HG03460 (cell line): ENCODE results near the gene GBX1.

Source experiments
- ATAC-seq: cut with Tn5 transposase; IDR thresholded peaks from one replicate; pipeline ENCODE4 v1.9.1; 2021; ENCODE audit not compliant: unreplicated experiment

The GBX1 gene

DNA sequence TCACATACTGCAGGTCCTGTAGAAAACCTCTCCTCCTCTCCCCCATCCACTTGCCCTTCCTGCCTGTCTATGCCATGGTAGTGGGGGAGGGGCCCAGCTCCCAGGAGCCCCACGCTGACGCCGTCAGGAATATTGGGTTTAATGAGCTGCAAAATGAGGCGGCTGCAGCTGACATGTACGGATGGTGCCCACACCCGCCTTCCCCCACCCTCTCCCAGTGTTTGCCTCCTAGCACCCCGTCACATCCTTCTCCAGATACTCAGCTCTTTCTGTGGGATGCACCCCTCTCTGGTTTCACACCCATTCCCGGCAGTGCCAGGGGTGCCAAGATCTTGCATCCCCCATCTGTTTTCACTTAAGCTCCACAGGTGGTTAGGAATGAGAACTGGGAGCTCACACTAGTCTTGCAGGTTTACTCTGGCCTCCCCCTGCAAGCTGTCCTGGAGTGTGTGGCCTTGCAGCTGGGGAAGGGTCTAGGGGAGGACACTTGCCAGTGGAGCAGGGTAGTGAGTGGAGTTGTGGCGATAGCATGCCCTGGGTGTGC lies 26.1 kb downstream of the GBX1 start:
- no peak for ATAC-seq

DNA sequence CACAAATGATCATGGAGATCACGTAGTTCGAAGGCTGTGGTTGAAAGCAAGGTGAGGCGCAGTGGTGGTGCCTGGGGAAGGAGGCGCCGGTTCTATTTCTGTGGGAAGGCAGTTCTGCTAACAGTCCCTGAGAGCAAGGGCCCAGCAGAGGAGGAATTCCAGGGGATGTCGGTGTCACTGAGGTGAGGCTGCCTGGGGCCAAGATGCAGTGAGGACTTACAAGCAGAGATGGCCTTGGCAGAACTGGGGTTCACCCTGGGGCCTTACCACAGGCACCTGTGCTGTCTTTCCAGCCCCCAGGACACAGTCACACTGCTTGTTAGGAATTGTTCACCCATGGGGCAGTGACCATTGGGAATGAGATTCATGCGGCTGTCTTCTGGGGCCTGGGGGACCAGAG lies 26.7 kb downstream of the GBX1 start:
- no peak for ATAC-seq

DNA sequence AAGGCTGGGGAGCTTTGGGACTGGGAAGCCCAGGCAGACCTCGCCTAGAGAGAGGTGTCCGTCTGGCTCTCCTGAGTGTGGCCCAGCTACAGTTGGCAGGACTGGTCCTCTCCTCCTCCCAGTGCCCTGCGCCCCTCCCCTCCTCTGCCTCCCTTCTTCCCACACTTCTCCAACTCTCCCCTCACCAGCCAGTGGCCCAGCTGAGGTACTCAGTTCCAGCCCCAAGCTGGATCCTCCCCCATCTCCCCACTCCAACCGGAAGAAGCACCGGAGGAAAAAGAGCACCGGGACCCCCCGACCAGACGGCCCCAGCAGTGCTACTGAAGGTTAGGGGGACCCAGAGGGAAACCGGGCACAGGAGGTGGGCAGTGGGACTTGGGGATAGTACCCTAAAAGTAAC lies 27.7 kb downstream of the GBX1 start:
- no peak for ATAC-seq

DNA sequence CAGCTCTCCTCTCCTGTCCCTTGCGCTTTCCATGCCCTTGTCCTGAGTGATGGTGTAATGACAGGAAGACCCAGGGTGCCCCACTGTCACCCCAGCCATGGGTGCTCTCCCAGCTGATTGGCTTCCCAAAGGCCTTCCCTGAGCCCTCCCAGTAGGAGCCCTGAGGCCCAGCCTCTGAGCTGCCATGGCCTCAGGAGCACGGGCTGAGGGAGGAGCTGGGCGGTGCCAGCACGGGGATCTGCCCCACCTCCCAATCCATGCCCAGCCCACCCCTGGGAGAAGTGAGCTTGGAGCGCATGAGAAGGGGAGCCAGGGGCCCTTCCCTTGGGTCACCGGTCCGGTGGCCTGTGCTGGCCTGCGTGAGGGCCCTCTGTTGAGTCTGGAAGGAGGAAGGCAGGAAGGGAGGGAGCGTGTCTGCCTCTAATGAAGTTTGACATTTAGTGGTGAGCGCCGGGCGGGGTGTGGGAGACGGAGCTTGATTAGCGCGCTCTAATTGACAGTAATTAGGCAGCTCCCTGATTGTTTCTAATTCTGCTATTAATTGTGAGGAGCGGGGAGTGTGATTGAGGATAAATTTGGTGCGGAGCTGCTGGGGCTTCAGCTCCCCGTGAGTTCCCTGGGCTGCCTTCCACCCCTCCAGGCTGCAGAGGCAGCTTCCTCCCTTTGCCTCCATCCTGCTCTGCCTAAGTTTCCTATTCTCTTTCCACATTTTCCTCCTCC lies 28.3 kb downstream of the GBX1 start:
- no peak for ATAC-seq

DNA sequence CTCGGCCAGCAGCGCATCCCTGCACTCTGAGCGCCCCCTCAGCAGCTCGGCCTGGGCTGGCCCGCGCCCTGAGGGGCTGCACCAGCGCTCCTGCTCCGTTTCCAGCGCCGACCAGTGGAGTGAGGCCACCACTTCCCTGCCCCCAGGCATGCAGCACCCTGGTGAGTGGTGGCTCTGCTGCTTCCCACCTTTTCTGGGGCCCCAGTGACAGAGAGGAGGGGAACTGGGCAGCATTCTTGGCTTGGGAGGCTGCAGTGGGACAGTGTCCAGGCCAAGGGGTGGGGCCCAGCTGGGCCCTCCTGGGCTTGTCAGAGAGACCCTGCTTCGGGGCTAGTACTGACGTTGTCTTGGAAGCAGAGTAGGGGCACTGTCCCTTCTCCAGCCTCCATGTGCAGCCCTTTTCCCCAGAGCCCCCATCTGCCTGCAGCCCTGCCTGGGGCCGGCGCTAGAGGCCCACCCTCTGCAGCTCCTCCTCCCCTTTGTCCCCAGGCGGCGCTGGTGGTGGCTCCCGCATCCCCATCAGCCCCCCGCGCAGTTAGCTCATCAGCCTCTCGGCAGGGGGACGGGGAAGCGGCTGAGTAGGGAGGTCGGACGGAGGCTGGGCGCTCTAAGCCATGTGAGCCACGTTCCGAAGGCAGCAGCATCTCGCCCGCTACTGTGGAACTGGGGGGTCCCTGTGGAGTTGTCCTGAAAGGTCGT lies 29.2 kb downstream of the GBX1 start:
- ATAC-seq: no peak

DNA sequence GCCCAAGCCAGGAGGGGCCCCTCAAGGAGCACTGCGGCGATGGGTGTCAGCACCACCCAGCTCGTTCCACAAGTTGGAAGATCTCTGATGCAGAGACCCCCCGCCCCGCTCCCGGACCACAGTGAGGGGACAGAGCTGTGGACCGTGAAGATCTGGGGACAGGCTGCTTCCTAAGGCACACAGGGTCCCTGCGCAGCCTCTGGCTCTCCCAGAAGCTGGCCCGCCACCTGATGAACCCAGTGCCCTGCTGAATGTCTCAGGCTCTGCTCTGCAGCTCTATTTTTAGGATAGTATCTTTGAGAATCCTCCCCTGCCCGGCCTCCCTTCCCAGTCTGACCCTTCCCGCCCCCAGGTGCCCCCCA lies 29.7 kb downstream of the GBX1 start:
- no peak for ATAC-seq

DNA sequence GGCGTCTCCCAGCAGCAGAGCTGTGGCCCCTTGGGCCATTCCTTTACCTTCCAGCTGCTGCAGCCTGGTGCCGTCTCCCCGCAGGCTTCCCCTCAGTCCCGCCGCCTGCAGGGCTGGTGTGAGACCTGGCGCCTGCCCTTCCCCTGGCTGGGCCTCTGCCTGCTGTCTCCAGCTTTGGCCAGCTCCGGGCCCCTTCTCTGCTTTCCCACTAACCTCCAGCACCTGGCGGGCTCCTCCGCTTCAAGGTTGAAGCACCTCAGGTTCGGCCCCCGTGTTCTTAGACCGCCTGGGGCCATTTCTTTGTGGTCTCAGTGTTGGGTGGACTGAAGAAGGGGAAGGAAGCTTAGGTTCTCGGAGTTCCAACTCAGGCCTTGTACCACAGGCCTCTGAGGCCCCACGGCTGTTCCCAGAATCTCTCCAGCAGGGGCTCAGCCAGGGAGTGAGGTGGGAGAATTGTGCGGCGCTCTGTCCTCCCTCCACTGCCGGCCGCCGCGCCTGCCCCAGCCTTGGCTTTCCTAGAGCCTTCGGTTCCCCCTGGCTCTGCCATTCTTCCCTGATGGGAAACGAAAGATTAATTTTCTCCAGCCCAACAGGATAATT lies 30.3 kb downstream of the GBX1 start:
- no peak for ATAC-seq

DNA sequence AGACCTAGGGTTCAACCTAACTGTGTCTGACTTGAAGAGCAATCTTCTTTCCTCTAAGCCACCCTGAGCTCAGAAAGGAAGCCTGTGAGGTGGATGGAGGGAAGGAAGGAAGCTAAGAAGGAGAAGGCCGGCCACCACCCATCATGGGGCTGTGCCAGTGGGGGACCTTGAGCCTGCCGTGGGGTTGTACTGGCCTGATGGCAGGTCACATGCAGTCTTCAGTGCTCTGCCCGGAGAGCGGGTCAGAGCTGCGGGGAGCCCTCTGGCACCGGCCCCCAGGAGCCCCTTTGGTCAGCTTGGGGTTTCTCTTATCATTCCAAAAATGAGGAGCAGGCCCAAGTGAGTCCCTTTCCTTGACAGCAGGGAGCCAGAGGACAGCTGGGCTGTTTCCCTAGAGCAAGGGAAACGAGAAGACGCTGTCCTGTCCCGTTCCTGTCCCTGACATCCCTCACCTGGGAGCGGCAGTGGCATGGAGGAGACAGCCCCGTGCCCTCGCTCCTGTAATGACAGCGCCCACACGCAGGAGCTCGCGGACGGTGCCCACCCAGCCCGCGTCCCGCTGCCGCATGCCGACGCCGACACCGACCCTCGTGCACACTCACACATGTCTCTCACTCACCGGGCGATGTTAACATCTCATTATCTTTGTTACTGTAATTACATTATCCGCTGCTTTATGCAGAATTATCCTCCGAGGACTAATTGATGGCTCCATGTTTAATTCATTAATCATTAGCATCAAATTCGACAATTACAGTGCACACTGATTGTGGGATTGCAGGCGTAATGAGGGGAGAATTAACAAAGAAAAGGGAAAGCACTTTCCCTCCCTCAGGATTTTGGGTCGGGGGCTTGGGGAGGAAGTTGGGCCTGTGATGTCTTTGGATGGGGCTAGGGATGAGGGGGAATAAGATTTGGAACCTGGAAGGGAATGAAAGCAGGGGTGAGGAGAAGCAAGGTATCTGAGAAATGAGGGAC lies 31.3 kb downstream of the GBX1 start:
- ATAC-seq: no peak

DNA sequence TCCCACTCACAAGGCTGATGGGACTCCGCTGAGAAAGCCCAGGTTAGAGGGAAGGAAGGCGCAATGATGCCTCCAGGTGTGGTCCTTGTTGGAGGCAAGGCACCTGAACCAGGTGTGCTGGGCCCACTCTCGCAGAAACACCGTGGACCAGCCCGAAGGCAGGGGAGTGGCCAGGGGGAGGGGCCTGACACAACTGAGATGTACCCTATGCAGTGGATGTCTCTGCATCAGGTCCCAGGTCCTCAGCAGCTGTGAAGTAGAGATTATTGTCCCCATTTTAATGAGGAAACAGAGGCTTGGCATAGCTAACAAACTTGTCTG lies 32.0 kb downstream of the GBX1 start:
- no peak for ATAC-seq

DNA sequence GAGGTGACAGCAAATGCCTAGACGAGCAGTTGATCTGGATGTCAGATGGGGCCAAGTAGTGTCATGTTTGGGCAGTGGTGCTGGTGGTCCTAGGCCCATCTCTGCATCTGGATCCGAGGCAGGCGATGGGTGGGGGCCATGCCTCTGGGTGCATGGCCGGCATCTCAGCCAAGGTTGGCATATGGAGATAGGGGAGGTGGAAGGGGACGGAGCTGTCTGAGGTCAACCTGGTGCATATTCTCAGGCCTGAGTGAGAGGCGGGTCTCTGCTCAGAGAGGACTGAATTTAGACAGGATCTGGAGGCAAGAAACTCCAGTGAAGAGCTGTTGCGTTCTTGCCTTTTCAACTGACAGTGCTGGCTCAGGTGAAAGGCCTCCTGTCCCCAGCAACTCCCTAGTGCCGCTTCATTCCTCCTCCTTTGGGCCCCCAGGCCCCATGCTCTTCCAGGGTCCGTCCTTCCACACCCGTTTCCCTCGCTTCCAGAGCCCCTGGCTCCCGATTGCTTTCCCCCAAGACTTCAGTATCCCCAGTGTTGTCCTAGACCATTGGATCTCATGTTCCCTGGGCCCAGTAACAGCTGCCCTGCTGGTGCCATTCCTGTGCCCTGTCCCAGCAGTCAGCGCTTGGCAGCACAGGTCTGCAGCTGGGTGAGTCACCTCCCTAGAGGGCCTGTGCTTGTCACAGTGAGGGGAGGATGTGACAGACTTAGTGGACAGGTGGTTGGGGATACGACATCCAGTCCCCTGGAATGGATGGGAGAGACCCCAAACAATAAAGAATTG lies 32.6 kb downstream of the GBX1 start:
- ATAC-seq: no peak

DNA sequence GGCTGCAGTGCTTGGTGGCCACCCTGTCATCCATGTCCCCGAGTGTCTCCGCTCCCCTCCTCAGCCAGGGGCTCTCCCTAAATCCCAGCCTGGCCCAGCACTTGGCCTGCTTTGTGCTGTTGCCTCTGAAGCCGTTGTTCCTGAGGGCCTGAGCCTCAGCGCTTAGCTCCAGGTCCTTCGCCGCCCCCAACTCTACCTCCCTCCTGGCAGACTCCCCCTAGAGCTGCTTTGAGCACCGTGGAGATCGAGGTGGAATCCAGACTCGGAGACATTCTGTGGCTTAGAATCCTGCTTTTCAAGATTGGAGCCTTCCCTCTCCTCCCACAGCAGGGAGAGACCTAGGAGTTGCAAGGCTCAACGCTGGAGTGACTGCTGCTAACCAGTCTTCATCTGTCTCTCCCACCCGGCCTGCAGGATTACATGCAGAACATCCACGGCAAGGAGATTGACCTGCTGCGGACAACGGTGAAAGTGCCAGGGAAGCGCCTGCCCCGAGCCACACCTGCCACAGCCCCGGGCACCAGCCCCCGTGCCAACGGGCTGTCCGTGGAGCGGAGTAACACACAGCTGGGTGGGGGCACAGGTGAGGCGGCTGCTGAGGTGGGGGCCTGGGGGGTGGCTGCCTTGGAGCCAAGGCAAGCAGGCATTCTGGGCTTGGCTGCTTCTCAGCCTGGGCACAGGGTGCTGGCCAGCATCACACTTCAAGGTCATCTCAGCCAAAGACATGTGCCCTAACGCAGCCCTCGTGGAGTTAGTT lies 33.3 kb downstream of the GBX1 start:
- no peak for ATAC-seq

DNA sequence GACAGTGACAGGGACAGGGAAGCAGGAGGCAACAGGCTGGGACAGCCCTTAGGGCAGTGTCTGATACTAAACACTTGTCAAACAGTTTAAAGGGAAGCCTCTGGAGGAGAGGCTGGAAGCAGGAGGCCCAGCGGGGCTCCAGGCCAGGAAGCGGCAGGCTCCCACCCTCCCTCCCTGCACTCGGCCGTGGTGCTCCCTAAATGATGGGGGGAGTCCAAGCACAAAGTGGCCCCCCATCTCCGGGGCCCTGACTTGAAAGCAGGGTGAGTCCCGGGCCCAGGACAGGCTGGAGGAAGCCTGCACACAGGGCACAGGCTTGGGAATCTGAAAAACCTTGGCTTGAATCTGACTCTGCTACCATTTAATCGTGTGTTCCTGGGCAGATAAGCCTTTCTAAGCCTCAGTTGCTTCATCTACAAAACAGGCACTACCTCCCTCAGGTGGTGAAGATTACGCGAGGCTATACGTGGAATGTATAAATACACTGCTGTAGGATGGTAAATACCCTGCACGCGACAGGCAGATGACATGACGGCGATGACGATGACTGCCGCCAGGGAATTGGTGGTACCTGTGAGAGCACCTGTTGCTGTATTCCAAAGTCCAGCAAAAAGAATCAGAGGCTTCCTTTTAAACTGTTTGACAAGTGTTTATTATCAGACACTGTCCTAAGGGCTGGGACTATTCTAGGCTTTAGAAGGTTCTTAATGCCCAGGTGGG lies 34.1 kb downstream of the GBX1 start:
- ATAC-seq: no peak

DNA sequence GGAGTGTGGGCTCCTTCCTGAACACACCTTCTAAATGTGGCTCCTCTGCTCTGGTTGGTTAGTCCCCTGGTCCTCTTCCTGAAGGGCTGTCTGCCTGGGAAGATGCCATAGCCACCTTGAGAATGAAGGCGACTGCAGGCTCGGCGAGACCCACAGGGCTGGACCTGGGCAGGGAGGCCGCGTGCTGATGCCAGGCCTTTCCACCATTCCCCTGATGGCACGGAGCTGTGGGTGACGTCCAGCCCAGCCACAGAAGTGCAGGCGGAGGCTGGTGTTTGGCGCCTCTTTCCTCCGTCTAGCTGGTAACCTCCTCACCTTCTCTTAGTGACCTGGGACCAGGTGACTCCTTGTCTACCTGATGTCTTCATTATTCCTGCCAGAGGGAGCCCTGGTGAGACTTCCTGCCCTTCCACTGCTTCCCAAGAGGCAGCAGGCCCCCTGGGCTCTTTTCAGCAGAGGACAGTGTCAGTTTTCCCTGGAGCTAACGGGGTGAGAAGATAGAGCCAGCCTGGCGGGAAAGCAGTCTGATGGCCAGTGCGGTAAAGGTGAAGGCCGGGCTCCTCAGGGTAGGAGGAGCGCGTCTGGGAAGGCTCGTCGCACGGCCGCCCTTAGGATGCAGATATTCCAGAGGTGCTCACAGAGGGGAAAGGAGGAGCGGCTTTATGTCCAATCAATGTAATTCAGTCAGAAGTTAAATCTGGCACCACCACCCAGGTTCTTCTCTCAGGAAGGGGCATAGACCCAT lies 34.9 kb downstream of the GBX1 start:
- ATAC-seq: no peak

DNA sequence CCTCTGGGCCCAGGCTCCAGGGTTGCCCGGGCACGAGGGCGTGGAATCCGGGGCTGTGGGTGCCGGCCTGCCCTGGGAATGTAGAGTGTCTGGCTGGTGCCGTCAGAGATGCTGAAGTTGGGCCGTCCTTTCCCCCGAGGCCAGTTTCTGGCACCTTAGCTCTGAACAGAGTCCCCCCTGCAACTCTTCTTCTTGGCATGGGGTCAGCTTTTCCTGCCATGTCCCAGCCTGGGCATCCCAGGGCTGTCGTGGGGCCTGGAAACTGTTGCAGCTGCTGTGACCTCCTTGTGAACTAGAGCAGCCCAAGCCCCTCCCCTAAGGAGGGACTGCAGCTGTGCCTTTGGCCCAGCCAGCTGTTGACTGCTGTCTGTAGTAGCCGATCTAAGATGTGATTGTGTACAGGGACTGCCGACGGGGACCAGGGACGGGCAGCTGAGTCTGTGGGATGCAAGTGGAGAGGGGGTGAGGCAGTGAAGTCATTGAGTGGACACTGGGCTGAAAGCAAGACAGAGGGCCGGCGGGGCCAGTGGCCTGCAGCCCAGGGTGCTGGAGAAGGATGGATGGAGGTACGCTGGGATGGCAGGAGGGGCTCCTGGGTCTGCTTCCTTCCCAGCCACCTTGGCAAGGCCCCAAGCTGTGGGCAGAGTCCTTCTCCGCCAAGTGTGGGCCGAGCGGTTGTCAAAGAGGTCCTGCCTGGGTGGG lies 35.8 kb downstream of the GBX1 start:
- no peak for ATAC-seq

DNA sequence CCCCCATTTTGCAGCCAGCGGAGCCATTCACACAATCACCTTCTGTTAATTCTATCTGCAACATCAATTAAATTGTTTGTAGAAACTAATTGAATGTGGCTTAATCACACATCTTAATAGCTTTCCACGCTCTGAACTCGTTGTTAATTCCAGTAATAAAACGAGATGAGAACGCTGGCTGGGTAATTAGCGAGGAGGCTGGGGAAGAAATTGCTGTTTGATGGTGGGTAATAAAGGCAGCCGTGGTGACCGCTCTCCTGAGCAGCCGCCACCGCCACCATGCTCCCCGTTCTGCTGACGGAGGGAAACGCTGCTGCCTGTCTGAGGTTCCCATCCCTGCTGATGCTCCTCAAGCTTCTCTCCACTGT lies 36.3 kb downstream of the GBX1 start:
- ATAC-seq: no peak

DNA sequence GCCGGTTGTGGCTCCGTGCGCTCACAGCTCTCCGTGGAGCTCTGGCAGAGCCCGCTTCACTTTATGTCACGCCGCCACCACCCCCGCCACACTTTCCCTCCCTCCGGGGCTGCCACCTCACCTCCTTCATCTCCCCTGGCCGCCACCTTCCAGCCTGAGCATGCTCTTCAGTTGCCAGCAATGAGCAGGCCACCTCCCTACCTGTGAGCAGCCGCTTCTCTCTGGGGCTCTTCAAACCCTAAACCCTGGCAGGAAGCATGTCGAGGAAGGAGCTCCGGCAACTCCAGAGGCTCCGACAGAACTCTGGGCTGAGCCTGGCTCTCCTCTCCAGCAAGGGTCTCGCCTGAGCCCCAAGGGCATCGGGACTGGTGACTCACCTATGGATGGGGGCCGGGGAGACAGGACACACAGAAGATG lies 36.7 kb downstream of the GBX1 start:
- no peak for ATAC-seq

DNA sequence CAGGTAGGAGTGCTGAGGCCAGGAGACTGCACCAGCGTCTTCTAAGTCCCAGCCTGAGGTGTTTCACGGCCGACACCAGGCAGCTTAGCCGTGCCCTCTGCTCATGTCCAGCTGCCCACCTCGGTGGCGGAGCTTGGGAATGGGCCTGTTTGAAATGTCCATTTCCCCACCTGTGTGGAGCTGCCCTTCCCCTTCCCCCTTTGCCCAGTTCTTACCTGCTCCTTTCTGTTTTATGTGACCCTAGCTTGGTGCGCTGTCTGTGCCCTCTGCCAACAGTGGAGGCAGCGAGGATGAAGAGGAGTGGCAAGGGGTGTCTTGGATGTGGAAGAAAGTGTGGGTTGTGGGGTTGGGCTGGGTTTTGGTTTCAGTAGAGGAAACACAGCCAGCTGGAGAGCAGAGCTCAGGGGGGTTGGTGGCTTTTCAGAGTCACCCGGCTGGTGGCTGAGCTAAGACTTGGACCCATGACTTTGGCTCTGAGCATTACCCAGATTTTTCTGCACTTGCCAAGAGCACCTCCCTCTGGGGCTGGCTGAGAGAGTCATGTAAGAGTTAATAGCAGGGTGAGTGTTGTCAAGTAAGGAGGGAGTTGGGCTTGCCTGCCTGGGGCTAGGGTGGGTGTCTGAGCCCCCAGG lies 37.4 kb downstream of the GBX1 start:
- ATAC-seq: no peak
